HG02678 (cell line): ENCODE data around the gene KLF7.

Source experiments
- ATAC-seq: cut with Tn5 transposase; IDR thresholded peaks from one replicate; pipeline ENCODE4 v1.9.1; 2021; ENCODE audit warnings: mild to moderate bottlenecking, moderate library complexity; ENCODE audit not compliant: unreplicated experiment

KLF7 gene

GRCh38 chr2:207097278-207097677 is 68.5 kb downstream of the KLF7 start:
- no peak for ATAC-seq

DNA sequence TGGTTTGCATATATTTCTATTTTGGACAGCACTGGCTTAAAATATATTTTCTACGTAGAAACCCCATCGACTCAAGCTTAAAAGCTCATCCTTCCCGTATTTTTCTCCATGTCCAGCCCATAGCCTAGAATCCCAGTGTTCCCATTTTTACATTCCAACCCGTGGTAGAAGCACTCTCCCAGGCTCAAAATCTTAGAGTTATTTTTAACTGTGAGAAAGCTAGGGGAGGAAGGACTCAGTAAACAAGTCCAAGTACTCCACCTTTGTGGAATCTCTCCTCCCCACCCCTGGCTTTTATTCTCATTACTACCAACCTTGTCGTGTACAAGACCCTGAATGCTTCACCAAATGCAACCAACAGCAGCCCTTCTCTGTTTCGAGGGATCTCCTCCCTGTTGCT is 69.8 kb downstream of the KLF7 start:
- ATAC-seq, result no peak

DNA sequence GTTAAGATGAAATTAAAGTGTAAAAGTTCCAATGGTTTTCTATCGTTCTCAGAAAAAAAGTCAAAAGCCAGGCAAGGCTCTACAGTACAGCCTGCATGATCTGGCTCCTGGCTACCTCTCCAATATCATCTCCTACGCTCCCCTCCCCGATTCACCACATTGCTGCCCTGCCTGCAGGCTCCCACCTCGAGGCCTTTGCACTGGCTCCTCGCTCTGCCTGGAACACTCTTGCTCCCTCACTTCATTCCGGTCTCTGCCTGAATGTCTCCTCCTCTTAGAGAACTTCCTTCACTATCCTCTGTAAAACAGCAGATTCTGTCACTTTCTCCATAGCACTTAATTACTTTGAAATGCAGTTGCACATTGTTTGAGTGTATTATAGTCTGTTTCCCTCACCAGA is 72.5 kb downstream of the KLF7 start:
- ATAC-seq, result no peak

DNA sequence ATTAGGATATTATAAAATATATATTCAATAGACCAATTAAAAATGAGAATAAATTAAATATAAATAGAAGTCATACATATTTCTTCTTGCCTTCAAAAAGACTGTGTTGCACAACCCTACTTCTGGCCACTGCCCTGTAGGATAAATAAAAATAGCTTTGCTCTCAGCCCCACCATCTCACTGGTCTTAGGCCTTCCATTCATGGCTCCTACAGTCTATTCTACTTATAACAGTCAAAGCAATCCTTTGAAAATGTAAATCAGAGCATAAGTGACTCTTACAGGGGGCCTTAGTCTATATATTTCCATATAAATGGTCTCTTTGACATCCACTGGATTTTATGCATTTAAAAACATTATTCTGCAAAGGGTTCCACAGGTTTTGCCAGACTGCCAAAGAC is 72.9 kb downstream of the KLF7 start:
- no peak for ATAC-seq

DNA sequence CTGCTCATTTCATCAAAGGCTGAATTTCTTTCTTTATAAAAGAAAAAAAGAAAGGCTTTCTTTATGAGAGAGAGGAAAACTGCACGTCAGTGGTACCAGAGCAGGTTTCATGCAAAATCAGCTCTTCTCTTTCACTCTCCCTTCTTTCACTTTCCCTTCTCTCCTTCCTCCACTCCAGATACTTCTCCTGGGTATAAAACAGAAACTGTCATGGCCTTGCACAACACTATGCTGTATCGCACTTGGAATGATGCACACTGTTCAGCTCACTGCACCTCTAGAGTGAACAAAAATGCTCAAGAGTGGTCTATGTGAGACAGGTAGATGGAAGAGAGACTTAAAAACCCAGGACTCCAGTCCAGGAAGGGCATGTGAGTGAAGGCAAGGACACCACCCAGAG is 73.8 kb downstream of the KLF7 start:
- ATAC-seq, result no peak

DNA sequence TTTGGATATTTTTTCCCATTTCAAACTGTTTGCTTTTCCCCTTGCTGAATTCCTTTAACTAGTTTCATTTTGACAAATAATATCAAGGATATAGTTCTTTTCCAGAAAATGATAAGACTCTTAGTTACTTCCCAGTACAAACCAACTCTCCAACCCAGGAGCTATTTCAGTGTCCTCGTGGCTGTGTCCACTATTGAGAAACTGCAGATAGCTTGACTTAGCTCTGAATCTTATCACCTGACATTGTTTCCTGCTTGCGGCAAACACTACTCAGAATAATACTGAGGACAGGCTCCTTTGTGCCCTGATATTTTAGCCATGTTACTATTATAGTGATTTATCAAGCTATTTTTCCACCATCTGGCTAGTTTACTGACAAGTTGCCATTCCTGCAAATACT is 74.6 kb downstream of the KLF7 start:
- ATAC-seq, result no peak

DNA sequence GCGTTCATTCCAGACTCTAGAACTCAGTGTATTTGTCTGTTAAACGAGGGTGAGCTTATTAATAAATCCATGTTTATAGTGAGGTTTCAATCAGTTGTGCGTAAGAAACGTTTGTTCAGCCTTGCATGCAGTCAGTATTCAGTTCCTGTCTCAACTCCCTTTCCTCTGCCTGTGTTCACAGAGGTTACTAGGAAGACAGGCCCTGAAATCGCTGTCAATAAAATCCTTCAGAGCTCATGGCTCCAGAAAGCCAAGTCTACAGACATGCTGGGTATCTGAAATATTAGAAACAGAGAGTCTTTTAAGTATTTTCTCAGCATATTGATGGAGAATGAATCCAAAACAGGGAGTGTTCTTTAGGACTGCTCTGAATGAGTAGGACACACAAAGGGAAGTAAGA is 75.4 kb downstream of the KLF7 start:
- ATAC-seq, result no peak

GRCh38 chr2:207088839-207089238 is 76.9 kb downstream of the KLF7 start:
- no peak for ATAC-seq

DNA sequence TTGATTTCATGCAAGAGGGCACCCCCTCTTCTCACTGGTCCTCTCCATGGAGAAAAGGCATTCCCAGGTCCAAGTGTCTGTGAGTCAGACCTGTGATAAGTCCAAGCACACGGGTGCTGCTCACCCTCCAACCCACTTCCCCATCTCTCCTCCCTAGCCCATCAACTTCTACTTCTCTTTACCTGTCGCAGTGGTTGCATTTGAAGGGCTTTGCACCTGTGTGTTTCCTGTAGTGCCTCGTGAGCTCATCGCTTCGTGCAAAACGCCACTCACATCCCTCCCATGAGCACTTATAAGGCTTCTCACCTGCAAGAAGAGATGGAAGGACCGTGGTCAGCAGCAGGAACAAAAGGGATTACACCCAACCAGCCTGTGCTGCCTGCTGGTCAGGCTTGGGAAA is 77.5 kb downstream of the KLF7 start:
- no peak for ATAC-seq

GRCh38 chr2:207087046-207087902 is 78.5 kb downstream of the KLF7 start:
- ATAC-seq, result no peak

DNA sequence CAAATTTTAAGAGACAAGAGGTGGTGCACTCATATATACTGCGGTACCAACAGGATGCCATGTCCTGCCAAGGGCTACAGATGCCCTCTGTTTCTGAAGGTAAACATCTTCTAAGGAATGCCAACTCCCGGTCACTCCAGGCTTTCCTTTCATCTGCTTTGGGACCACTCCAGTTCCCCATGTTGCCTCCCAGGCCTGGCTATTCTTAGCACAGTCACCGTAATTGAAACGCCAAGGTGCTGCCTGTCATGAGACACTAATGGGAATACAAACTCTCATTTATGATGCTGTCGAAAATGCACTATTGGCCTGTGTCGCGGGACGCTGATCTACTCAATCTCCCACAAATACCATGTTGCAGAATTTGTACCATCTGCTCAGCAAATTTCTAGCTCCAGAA is 79.6 kb downstream of the KLF7 start:
- ATAC-seq, result no peak

GRCh38 chr2:207085110-207085509 is 80.6 kb downstream of the KLF7 start:
- no peak for ATAC-seq

DNA sequence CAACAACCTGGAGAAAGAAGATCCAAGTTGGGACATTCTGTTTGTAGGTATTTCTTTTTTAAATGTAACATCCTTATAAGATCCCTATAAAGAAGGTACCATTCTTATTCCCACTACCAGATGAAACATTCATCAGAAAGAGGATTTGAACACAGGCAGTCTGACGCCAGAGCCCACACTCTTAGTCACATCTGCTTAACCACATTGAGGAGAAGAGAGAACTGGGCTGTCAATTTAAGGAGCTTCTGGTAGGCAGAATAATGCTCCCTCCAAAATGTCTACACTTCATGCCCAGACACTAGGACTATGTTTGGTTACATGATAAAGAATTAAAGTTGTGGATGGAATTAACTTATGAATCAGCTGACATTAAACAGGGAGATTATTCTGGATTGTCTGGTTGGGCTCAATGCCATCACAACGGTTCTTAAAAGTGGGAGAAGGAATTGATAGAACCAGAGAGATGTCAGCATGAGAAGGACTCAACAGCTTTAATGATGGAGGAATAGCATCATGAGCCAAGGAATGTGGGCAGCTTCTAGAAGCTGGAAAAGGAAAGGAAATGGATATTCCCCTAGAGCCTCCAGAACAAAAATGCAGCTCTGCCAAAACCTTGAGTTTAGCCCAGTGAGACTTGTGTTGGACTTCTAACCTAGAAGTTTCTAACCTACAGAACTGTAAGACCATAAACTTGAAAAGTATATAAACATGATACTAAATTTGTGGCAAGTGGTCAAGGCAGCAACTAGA is 82.2 kb downstream of the KLF7 start:
- ATAC-seq, result no peak

GRCh38 chr2:207082619-207083018 is 83.1 kb downstream of the KLF7 start:
- ATAC-seq, result no peak

DNA sequence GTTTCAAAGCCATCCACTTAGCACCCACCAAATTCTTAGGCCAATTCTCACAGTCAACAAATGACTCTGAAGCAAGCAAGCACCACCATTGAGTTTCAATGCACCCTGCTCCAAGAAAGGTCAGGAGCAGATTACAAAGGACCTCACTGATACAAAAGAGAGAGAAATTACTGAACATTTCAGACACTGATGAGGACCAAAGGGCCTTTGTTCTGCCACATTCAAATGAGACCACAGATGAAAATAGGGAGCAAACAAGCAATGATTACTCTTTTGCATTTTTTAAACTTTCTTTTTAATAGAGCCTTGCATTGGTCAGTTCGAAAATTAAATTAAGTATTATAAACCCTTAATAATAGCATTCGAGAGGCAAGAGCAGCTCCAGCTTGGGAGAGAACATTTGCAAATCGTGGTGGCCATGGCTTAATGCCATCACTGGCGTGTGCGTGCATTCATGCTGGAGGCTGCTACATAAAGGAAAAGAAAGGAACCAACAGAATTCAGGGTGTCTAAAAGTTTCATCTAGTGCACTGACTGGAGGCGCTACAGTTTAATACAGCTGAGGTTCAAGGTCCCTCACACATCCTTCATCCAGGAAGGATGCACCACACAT is 87.5 kb downstream of the KLF7 start:
- ATAC-seq, result no peak

DNA sequence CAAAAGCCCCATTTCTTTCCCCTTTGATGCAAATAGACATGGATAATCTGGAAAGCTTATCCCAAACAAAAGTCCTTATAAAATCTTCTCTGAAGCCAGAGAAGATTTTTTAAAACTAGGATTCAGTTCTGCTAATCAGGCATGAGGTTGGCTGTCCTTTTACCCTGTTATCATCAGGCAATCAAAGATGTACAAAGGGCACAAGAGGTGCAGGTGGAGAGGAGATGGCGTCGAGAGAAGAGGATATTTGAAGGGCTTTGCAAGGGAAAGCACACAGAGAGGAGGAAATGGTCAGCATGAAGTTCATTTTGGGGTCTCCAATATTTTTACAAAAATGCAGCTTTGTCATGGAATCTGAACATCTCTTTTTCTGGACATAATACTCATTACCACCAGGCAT is 88.5 kb downstream of the KLF7 start:
- ATAC-seq, result no peak

DNA sequence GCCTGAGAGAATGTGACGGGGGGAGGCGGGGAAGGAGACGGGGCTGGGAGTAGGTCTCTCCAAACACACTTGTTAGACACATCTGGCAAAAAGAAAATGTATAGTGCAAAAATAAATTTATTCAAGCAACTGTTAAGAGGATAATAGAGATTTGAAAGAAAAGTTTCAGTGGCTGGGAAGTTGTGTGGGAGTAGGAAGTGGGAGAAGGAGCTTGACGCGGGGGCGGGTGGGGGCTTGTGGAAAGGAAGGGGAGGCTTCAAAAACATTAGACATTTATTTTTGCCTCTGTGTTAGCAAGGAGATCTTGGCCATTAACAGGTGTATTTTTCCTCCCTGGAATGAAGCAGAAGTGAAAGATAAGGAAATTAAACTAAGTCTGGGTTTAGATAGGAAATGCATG is 90.3 kb downstream of the KLF7 start:
- ATAC-seq, result no peak

- ATAC-seq, result peak; percentile 59
Observed at GRCh38 chr2:207073801-207074678, 91.7 kb downstream of the KLF7 start.

DNA sequence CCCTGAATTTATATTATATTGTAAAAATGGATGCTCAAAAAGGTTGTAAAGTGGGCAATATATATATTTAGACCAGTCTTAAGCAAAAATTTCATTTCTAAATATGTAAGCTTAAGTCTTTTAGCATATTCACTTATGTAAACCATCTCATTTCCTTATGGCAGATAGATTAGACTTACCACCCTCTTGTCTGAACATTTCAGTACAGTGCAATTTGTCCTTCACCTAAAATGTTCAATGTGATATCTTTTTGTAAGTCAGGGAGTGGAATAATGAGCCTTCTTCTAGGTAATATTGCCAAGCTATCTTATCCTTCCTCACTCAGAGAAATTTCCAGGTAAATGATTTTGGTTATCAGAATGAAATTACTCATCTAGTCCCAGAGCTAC is 92.3 kb downstream of the KLF7 start:
- peak; percentile 26 for ATAC-seq

DNA sequence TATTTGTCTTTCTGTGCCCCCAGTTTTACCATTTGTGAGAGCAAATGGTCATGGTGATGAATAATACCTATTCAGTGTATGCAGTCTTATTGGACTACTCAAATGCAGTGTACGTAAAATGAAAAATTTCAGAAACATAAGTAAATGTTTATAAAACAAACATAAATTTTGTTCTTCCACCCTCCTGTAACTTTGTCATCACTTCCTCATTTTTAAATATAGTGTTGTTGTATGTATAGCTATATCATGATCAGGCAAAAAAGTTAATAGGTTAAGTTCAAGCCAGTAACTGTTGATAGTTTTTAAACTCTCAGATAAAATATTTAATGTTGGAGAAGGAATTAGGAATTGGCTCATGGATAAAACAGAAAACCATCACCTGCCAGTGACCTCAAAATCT is 93.2 kb downstream of the KLF7 start:
- no peak for ATAC-seq

DNA sequence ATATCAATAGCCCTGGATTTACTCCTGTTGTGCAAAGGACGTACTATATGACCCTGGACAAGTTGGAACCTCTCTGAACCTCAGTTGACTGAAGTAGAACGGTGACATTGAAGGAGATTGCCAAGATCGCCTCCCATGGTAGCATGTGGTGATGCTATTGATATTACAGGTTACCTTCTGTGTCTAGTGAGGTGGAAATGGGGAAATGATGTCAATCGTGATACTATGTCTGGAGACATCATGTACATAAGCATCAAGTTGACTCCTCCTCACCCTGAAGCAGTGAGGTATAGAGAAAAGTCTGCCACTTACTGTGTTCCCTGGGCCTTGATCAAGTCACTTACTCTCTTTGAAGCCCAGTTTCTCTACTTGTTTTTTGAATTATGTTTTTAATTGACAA is 93.9 kb downstream of the KLF7 start:
- ATAC-seq, result no peak
